DOHH2 (cell line): ENCODE measurements around the gene FRMD7.

Experiments used
- H3F3A ChIP-seq: fragments of 200-600 bp; sonication (generic), shearing (Covaris generic); 2 replicates; pipeline ENCODE4 v1.6.0; 2016; ENCODE audit warnings: antibody characterized with exemption, mild to moderate bottlenecking; ENCODE audit not compliant: control insufficient read depth, insufficient read depth
- H3K27ac ChIP-seq: fragments of 200-600 bp; sonication (generic); 2 replicates; pipeline ENCODE4 v1.5.1; 2014; ENCODE audit warnings: low read depth, mild to moderate bottlenecking, low read length, moderate library complexity
- H3K27me3 ChIP-seq: fragments of 200-600 bp; sonication (generic); 2 replicates; pipeline ENCODE4 v1.6.1; 2014; ENCODE audit warnings: mild to moderate bottlenecking, low read length, mixed read lengths; ENCODE audit not compliant: control insufficient read depth
- H3K36me3 ChIP-seq: fragments of 200-600 bp; sonication (generic); 2 replicates; pipeline ENCODE4 v1.6.1; 2014; ENCODE audit warnings: mild to moderate bottlenecking, low read length, moderate library complexity, mixed read lengths; ENCODE audit not compliant: control insufficient read depth
- H3K4me1 ChIP-seq: fragments of 200-600 bp; sonication (generic); 2 replicates; pipeline ENCODE4 v1.6.1; 2014; ENCODE audit warnings: mild to moderate bottlenecking, low read length, mixed read lengths; ENCODE audit not compliant: control insufficient read depth
- H3K4me2 ChIP-seq: fragments of 200-600 bp; sonication (generic); 2 replicates; pipeline ENCODE4 v1.6.0; 2014; ENCODE audit warnings: mild to moderate bottlenecking, low read length, moderate library complexity
- H3K4me3 ChIP-seq: fragments of 200-600 bp; sonication (generic); 2 replicates; pipeline ENCODE4 v1.5.1; 2014; ENCODE audit warnings: mild to moderate bottlenecking, low read length, mixed read lengths
- H3K79me2 ChIP-seq: fragments of 200-600 bp; sonication (generic); 2 replicates; pipeline ENCODE4 v1.6.1; 2014; ENCODE audit warnings: mild to moderate bottlenecking, low read length, mixed read lengths; ENCODE audit not compliant: control insufficient read depth
- H3K9me2 ChIP-seq: fragments of 200-600 bp; sonication (generic); replicated peaks from 2 replicates; pipeline ENCODE4 v1.6.1; 2014; ENCODE audit warnings: mild to moderate bottlenecking, low read length, mixed read lengths; ENCODE audit not compliant: control insufficient read depth
- H3K9me3 ChIP-seq: fragments of 200-600 bp; sonication (generic); 2 replicates; pipeline ENCODE4 v1.6.1; 2014; ENCODE audit warnings: antibody characterized with exemption, low read length, mixed read lengths; ENCODE audit not compliant: control insufficient read depth, insufficient read depth
- H4K20me1 ChIP-seq: fragments of 200-600 bp; sonication (generic); 2 replicates; pipeline ENCODE4 v1.6.0; 2014; ENCODE audit warnings: low read depth, mild to moderate bottlenecking, antibody characterized with exemption, low read length, moderate library complexity; ENCODE audit not compliant: control insufficient read depth, insufficient read depth
- CTCF ChIP-seq: fragments of 200-600 bp; sonication (generic); IDR thresholded peaks from one replicate; pipeline ENCODE4 v1.5.1; 2014; ENCODE audit warnings: antibody characterized with exemption, mild to moderate bottlenecking, low read depth, low read length; ENCODE audit not compliant: poor library complexity, severe bottlenecking
- EZH2phosphoT487 ChIP-seq: fragments of 200-600 bp; sonication (generic); IDR thresholded peaks from 2 replicates; pipeline ENCODE4 v1.6.1; 2017; ENCODE audit warnings: borderline replicate concordance, mild to moderate bottlenecking, antibody characterized with exemption, low read length, moderate library complexity, mixed read lengths

FRMD7 gene

GRCh38 chrX:132063334-132063733 lies 64.5 kb downstream of the FRMD7 start:
- TF ChIP-seq EZH2phosphoT487 = no peak
- no peak for TF ChIP-seq CTCF
- Histone ChIP-seq H3K27ac (no peak overlapping the region), H3K27me3 (no peaks in the 10 kb centered on the region), H3K4me1 (peaks cover 29% of the 10 kb centered on the region), H4K20me1 (no peaks in the 10 kb centered on the region), H3F3A (no peaks in the 10 kb centered on the region), H3K4me3 (no peak overlapping the region), H3K9me3 (no peaks in the 10 kb centered on the region), H3K36me3 (peaks cover 8% of the 10 kb centered on the region), H3K9me2 (no peaks in the 10 kb centered on the region), H3K79me2 (peaks cover 4% of the 10 kb centered on the region; the same call in 1 of the 2 replicates), H3K4me2 (no peak overlapping the region)

GRCh38 chrX:132059973-132060540 lies 67.8 kb downstream of the FRMD7 start:
- peak overlapping the region; percentile 49 for H3K4me2 ChIP-seq
- H3K27me3 ChIP-seq = no peaks in the 10 kb centered on the region
- no peaks in the 10 kb centered on the region for H4K20me1 ChIP-seq
- TF ChIP-seq EZH2phosphoT487 (no peak), CTCF (no peak)
- H3K4me3 ChIP-seq = 0 out of 2 replicates have a peak overlapping the region, but pooled peaks have one; percentile 6
- peaks cover 13% of the 10 kb centered on the region for H3K79me2 ChIP-seq
- H3K9me2 ChIP-seq = no peaks in the 10 kb centered on the region
- H3K9me3 ChIP-seq = no peaks in the 10 kb centered on the region
- H3F3A ChIP-seq = no peaks in the 10 kb centered on the region
- H3K27ac ChIP-seq = no peak overlapping the region; the same call in 1 of the 2 replicates
- H3K36me3 ChIP-seq = peaks cover 13% of the 10 kb centered on the region
- H3K4me1 ChIP-seq = peaks cover 35% of the 10 kb centered on the region

GRCh38 chrX:132058975-132059374 lies 68.8 kb downstream of the FRMD7 start:
- no peaks in the 10 kb centered on the region for H4K20me1 ChIP-seq
- H3K9me2 ChIP-seq = no peaks in the 10 kb centered on the region
- H3K79me2 ChIP-seq = peaks cover 17% of the 10 kb centered on the region
- no peaks in the 10 kb centered on the region for H3K27me3 ChIP-seq
- peaks cover 35% of the 10 kb centered on the region for H3K4me1 ChIP-seq
- peak overlapping the region; percentile 30 for H3K4me2 ChIP-seq
- no peak for TF ChIP-seq CTCF
- no peak for TF ChIP-seq EZH2phosphoT487
- H3F3A ChIP-seq = no peaks in the 10 kb centered on the region
- H3K27ac ChIP-seq = no peak overlapping the region
- H3K9me3 ChIP-seq = no peaks in the 10 kb centered on the region
- no peak overlapping the region for H3K4me3 ChIP-seq
- H3K36me3 ChIP-seq = peaks cover 15% of the 10 kb centered on the region
